Mucosa of stomach (tissue), 1 donor: ENCODE results near the gene CDKAL1.

ENCODE experiments used
- H3K27me3 ChIP-seq: one replicate; pipeline ENCODE4 v1.7.0; 2013; ENCODE audit warnings: mild to moderate bottlenecking, low read length; ENCODE audit not compliant: control insufficient read depth, insufficient read depth
- H3K36me3 ChIP-seq: one replicate; pipeline ENCODE4 v1.7.0; 2013; ENCODE audit warnings: low read length; ENCODE audit not compliant: control insufficient read depth, insufficient read depth
- H3K4me1 ChIP-seq: one replicate; pipeline ENCODE4 v1.7.0; 2013; ENCODE audit warnings: mild to moderate bottlenecking, low read length; ENCODE audit not compliant: control insufficient read depth, insufficient read depth
- H3K4me3 ChIP-seq: one replicate; pipeline ENCODE4 v1.7.0; 2013; ENCODE audit warnings: low read length
- H3K9ac ChIP-seq: one replicate; pipeline ENCODE4 v1.7.0; 2013; ENCODE audit warnings: mild to moderate bottlenecking, low read length, moderate library complexity
- H3K9me3 ChIP-seq: one replicate; pipeline ENCODE4 v1.7.0; 2013; ENCODE audit warnings: mild to moderate bottlenecking, low read length, moderate library complexity; ENCODE audit not compliant: control insufficient read depth
- donor health status: Pancreatic carcinoma.

CDKAL1 gene

GRCh38 chr6:21115111-21115510 lies 580.9 kb downstream of the CDKAL1 start:
- no peak overlapping the region for H3K9ac ChIP-seq
- no peaks in the 10 kb centered on the region for H3K36me3 ChIP-seq
- H3K27me3 ChIP-seq = no peaks in the 10 kb centered on the region
- H3K9me3 ChIP-seq = no peaks in the 10 kb centered on the region
- no peak overlapping the region for H3K4me3 ChIP-seq
- peaks cover 9% of the 10 kb centered on the region for H3K4me1 ChIP-seq

GRCh38 chr6:21116736-21117135 lies 582.5 kb downstream of the CDKAL1 start:
- H3K27me3 ChIP-seq = no peaks in the 10 kb centered on the region

GRCh38 chr6:21118216-21118780 lies 584.0 kb downstream of the CDKAL1 start:
- Histone ChIP-seq H3K9me3 (no peaks in the 10 kb centered on the region), H3K4me3 (no peak overlapping the region), H3K4me1 (no peaks in the 10 kb centered on the region), H3K36me3 (no peaks in the 10 kb centered on the region), H3K9ac (no peak overlapping the region), H3K27me3 (no peaks in the 10 kb centered on the region)

More at GRCh38 chr6:21116736-21117135, 582.5 kb downstream of the CDKAL1 start:
- Histone ChIP-seq H3K9ac (no peak overlapping the region), H3K36me3 (no peaks in the 10 kb centered on the region), H3K4me1 (no peaks in the 10 kb centered on the region), H3K4me3 (no peak overlapping the region), H3K9me3 (no peaks in the 10 kb centered on the region)

GRCh38 chr6:21121636-21122136 lies 587.4 kb downstream of the CDKAL1 start:
- H3K9me3 ChIP-seq = no peaks in the 10 kb centered on the region
- no peaks in the 10 kb centered on the region for H3K27me3 ChIP-seq
- H3K9ac ChIP-seq = no peak overlapping the region
- no peak overlapping the region for H3K4me3 ChIP-seq
- H3K4me1 ChIP-seq = no peaks in the 10 kb centered on the region
- no peaks in the 10 kb centered on the region for H3K36me3 ChIP-seq

- Histone ChIP-seq H3K27me3 (no peaks in the 10 kb centered on the region), H3K9me3 (no peaks in the 10 kb centered on the region), H3K9ac (no peak overlapping the region), H3K4me1 (no peaks in the 10 kb centered on the region), H3K4me3 (no peak overlapping the region), H3K36me3 (no peaks in the 10 kb centered on the region)
Measured at GRCh38 chr6:21123507-21124436, 589.5 kb downstream of the CDKAL1 start.

- H3K4me3 ChIP-seq = no peak overlapping the region
- H3K9me3 ChIP-seq = no peaks in the 10 kb centered on the region
- no peak overlapping the region for H3K9ac ChIP-seq
- H3K36me3 ChIP-seq = no peaks in the 10 kb centered on the region
- no peaks in the 10 kb centered on the region for H3K4me1 ChIP-seq
- no peaks in the 10 kb centered on the region for H3K27me3 ChIP-seq
Measured at GRCh38 chr6:21128601-21129000, 594.3 kb downstream of the CDKAL1 start.

- Histone ChIP-seq H3K36me3 (no peaks in the 10 kb centered on the region), H3K9me3 (no peaks in the 10 kb centered on the region), H3K9ac (no peak overlapping the region), H3K4me3 (no peak overlapping the region), H3K27me3 (no peaks in the 10 kb centered on the region), H3K4me1 (no peaks in the 10 kb centered on the region)
Measured at GRCh38 chr6:21131406-21131805, 597.1 kb downstream of the CDKAL1 start.

- Histone ChIP-seq H3K4me1 (no peaks in the 10 kb centered on the region), H3K27me3 (no peaks in the 10 kb centered on the region), H3K4me3 (no peak overlapping the region)
Measured at GRCh38 chr6:21132446-21132845, 598.2 kb downstream of the CDKAL1 start.

GRCh38 chr6:21132856-21133838 lies 598.9 kb downstream of the CDKAL1 start:
- no peaks in the 10 kb centered on the region for H3K4me1 ChIP-seq
- H3K4me3 ChIP-seq = no peak overlapping the region
- H3K9me3 ChIP-seq = no peaks in the 10 kb centered on the region
- no peaks in the 10 kb centered on the region for H3K27me3 ChIP-seq
- H3K9ac ChIP-seq = no peak overlapping the region
- H3K36me3 ChIP-seq = no peaks in the 10 kb centered on the region

More at GRCh38 chr6:21132446-21132845, 598.2 kb downstream of the CDKAL1 start:
- Histone ChIP-seq H3K9ac (no peak overlapping the region), H3K9me3 (no peaks in the 10 kb centered on the region), H3K36me3 (no peaks in the 10 kb centered on the region)

GRCh38 chr6:21133901-21134300 lies 599.6 kb downstream of the CDKAL1 start:
- Histone ChIP-seq H3K4me3 (no peak overlapping the region), H3K27me3 (no peaks in the 10 kb centered on the region), H3K36me3 (no peaks in the 10 kb centered on the region), H3K9me3 (no peaks in the 10 kb centered on the region), H3K9ac (no peak overlapping the region), H3K4me1 (no peaks in the 10 kb centered on the region)

- Histone ChIP-seq H3K4me1 (no peaks in the 10 kb centered on the region), H3K36me3 (no peaks in the 10 kb centered on the region), H3K9me3 (no peaks in the 10 kb centered on the region), H3K9ac (no peak overlapping the region), H3K4me3 (no peak overlapping the region), H3K27me3 (no peaks in the 10 kb centered on the region)
Measured at GRCh38 chr6:21134356-21134755, 600.1 kb downstream of the CDKAL1 start.
